22Rv1 (cell line): Measurements from ENCODE around the gene PTPN9.

ENCODE experiments used
- CTCF ChIP-seq: fragments of 450-650 bp; IDR thresholded peaks from 2 replicates; pipeline ENCODE4 v1.5.1; 2017; ENCODE audit warnings: mild to moderate bottlenecking
- ZFX ChIP-seq: fragments of 450-650 bp; IDR thresholded peaks from 2 replicates; pipeline ENCODE4 v1.6.1; 2017; ENCODE audit warnings: antibody characterized with exemption, borderline replicate concordance

- TF ChIP-seq CTCF (no peak), ZFX (no peak)
These were observed 48.1 kb downstream of the PTPN9 start for GRCh38 chr15:75531041-75531450.
